ENCODE results near the gene GSE1.

GRCh38 chr16:85613604-85614337, 649 bp downstream of the GSE1 start:
- TF ChIP-seq, protein P1, sequence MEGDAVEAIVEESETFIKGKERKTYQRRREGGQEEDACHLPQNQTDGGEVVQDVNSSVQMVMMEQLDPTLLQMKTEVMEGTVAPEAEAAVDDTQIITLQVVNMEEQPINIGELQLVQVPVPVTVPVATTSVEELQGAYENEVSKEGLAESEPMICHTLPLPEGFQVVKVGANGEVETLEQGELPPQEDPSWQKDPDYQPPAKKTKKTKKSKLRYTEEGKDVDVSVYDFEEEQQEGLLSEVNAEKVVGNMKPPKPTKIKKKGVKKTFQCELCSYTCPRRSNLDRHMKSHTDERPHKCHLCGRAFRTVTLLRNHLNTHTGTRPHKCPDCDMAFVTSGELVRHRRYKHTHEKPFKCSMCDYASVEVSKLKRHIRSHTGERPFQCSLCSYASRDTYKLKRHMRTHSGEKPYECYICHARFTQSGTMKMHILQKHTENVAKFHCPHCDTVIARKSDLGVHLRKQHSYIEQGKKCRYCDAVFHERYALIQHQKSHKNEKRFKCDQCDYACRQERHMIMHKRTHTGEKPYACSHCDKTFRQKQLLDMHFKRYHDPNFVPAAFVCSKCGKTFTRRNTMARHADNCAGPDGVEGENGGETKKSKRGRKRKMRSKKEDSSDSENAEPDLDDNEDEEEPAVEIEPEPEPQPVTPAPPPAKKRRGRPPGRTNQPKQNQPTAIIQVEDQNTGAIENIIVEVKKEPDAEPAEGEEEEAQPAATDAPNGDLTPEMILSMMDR (conservative IDR thresholded peaks at IDR 0.05; ENCODE audit: low read depth in 2 of 2): no peak
- TF ChIP-seq EZH2phosphoT487 (IDR thresholded peaks at IDR 0.05; ENCODE audit: unreplicated experiment): no peak
- no peak for TF ChIP-seq CREB1 (CRISPR knock-in tag; IDR thresholded peaks at IDR 0.05; ENCODE audit: low read depth)
- TF ChIP-seq, protein P2, sequence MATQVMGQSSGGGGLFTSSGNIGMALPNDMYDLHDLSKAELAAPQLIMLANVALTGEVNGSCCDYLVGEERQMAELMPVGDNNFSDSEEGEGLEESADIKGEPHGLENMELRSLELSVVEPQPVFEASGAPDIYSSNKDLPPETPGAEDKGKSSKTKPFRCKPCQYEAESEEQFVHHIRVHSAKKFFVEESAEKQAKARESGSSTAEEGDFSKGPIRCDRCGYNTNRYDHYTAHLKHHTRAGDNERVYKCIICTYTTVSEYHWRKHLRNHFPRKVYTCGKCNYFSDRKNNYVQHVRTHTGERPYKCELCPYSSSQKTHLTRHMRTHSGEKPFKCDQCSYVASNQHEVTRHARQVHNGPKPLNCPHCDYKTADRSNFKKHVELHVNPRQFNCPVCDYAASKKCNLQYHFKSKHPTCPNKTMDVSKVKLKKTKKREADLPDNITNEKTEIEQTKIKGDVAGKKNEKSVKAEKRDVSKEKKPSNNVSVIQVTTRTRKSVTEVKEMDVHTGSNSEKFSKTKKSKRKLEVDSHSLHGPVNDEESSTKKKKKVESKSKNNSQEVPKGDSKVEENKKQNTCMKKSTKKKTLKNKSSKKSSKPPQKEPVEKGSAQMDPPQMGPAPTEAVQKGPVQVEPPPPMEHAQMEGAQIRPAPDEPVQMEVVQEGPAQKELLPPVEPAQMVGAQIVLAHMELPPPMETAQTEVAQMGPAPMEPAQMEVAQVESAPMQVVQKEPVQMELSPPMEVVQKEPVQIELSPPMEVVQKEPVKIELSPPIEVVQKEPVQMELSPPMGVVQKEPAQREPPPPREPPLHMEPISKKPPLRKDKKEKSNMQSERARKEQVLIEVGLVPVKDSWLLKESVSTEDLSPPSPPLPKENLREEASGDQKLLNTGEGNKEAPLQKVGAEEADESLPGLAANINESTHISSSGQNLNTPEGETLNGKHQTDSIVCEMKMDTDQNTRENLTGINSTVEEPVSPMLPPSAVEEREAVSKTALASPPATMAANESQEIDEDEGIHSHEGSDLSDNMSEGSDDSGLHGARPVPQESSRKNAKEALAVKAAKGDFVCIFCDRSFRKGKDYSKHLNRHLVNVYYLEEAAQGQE (IDR thresholded peaks at IDR 0.05; ENCODE audit: unreplicated experiment): no peak
- no peak; the same call in 1 of the 2 replicates for TF ChIP-seq POLR2AphosphoS5 (IDR thresholded peaks at IDR 0.05; ENCODE audit: low read depth)
- no peak for TF ChIP-seq EZH2 (IDR thresholded peaks at IDR 0.05; ENCODE audit: low read depth, unreplicated experiment)
